Chondrocyte (in vitro differentiated cells): ENCODE measurements around the gene NEDD4L. TPM values are rescaled to one million over a fixed set of nuclear protein-coding genes. Genes with fewer than 3 reads are reported as not detected.

ENCODE experiments used
- DNase-seq: peaks from one replicate; pipeline ENCODE4 v3.0.0; 2021; ENCODE audit warnings: mixed read lengths, low spot score
- H3K27ac Mint-ChIP-seq: one replicate; pipeline ENCODE4 v1.8.0; 2021; ENCODE audit warnings: mild to moderate bottlenecking, moderate library complexity, mixed read lengths; ENCODE audit not compliant: unreplicated experiment
- H3K27me3 Mint-ChIP-seq: 2 replicates; pipeline ENCODE4 v1.8.0; 2021; ENCODE audit warnings: low read depth, mixed read lengths
- H3K36me3 Mint-ChIP-seq: 2 replicates; pipeline ENCODE4 v1.8.0; 2021; ENCODE audit warnings: low read depth, mixed read lengths
- H3K4me1 Mint-ChIP-seq: 2 replicates; pipeline ENCODE4 v1.8.0; 2021; ENCODE audit warnings: low read depth, mild to moderate bottlenecking, mixed read lengths
- H3K4me3 Mint-ChIP-seq: one replicate; pipeline ENCODE4 v1.8.0; 2021; ENCODE audit warnings: mild to moderate bottlenecking, moderate library complexity, mixed read lengths; ENCODE audit not compliant: unreplicated experiment
- H3K9me3 Mint-ChIP-seq: 2 replicates; pipeline ENCODE4 v1.8.0; 2021; ENCODE audit warnings: low read depth, mixed read lengths
- CTCF ChIP-seq: fragments of 200-600 bp; sonication (generic); IDR thresholded peaks from 2 replicates; pipeline ENCODE4 v1.5.0; 2021; ENCODE audit warnings: antibody characterized with exemption, mild to moderate bottlenecking, moderate library complexity
- total RNA-seq: library from RNA; stranded (reverse); gene quantifications from 3 replicates; pipeline ENCODE4 v1.2.1, GENCODE V29; 2021

The NEDD4L gene
- total RNA-seq, 1 donor from 2014 or later, result 25.8 TPM

- TF ChIP-seq CTCF, result peak; percentile 95
- H3K36me3 Mint-ChIP-seq, result no peaks in the 10 kb centered on the region
- no peak overlapping the region for H3K4me3 Mint-ChIP-seq
- no peaks in the 10 kb centered on the region for H3K9me3 Mint-ChIP-seq
- H3K4me1 Mint-ChIP-seq, result peaks cover 45% of the 10 kb centered on the region
- H3K27ac Mint-ChIP-seq, result no peak overlapping the region
- no peak for DNase-seq
- H3K27me3 Mint-ChIP-seq, result no peaks in the 10 kb centered on the region
Observed at GRCh38 chr18:58180738-58181353, 136.8 kb downstream of the NEDD4L start.

GRCh38 chr18:58181988-58182387 is 138.0 kb downstream of the NEDD4L start:
- Mint-ChIP-seq H3K4me3 (no peak overlapping the region), H3K27me3 (no peaks in the 10 kb centered on the region), H3K9me3 (no peaks in the 10 kb centered on the region), H3K27ac (no peak overlapping the region), H3K4me1 (peaks cover 50% of the 10 kb centered on the region), H3K36me3 (no peaks in the 10 kb centered on the region)
- TF ChIP-seq CTCF, result no peak
- no peak for DNase-seq

- no peaks in the 10 kb centered on the region for H3K36me3 Mint-ChIP-seq
- no peak for DNase-seq
- no peaks in the 10 kb centered on the region for H3K27me3 Mint-ChIP-seq
- no peak overlapping the region for H3K4me3 Mint-ChIP-seq
- no peaks in the 10 kb centered on the region for H3K9me3 Mint-ChIP-seq
- H3K4me1 Mint-ChIP-seq, result peaks cover 44% of the 10 kb centered on the region
- H3K27ac Mint-ChIP-seq, result no peak overlapping the region
- no peak for TF ChIP-seq CTCF
Observed at GRCh38 chr18:58183226-58183625, 139.2 kb downstream of the NEDD4L start.

GRCh38 chr18:58186258-58186948 is 142.4 kb downstream of the NEDD4L start:
- Mint-ChIP-seq H3K36me3 (no peaks in the 10 kb centered on the region), H3K27me3 (no peaks in the 10 kb centered on the region), H3K4me3 (no peak overlapping the region), H3K4me1 (peaks cover 31% of the 10 kb centered on the region), H3K9me3 (no peaks in the 10 kb centered on the region), H3K27ac (peak overlapping the region; percentile 96)
- no peak for DNase-seq
- peak; percentile 19 for TF ChIP-seq CTCF

- H3K4me1 Mint-ChIP-seq, result peaks cover 32% of the 10 kb centered on the region
- TF ChIP-seq CTCF, result no peak
Observed at GRCh38 chr18:58187674-58188073, 143.6 kb downstream of the NEDD4L start.

More at GRCh38 chr18:58187674-58188073, 143.6 kb downstream of the NEDD4L start:
- Mint-ChIP-seq H3K9me3 (no peaks in the 10 kb centered on the region), H3K27ac (peak overlapping the region; percentile 45), H3K4me3 (no peak overlapping the region), H3K27me3 (no peaks in the 10 kb centered on the region), H3K36me3 (no peaks in the 10 kb centered on the region)
- DNase-seq, result no peak
